ENCODE results near the gene SPG7.
"Not testable (repeated sequence)": the region's sequence is repeated elsewhere in the genome, so short reads cannot be mapped to it uniquely, and the experiment has no call there.

The SPG7 gene

GRCh38 chr16:89507834-89508590, at the start of gene SPG7:
SPG7 (plus strand) TSS chr16:89508403; CDS start chr16:89508418, 15 bp downstream.
- Mint-ChIP-seq H3K27ac (ENCODE audit: low read depth) (peak within 1 kb of the TSS; percentile 64), H3K4me3 (peak within 1 kb of the TSS; percentile 72), H3K9me3 (no peaks in the 10 kb centered on the region), H3K4me1 (peaks cover 22% of the 10 kb centered on the region), H3K36me3 (ENCODE audit: insufficient read depth) (peaks cover 20% of the 10 kb centered on the region), H3K27me3 (no peaks in the 10 kb centered on the region)
- peak; percentile 62 for ATAC-seq (replicated peaks; ENCODE audit: extremely low read depth, poor library complexity, severe bottlenecking)
- DNase-seq (ENCODE audit: low spot score in 2 of 2): peak; percentile 89 to 91

GRCh38 chr16:89458551-89458950, 49.7 kb upstream of the SPG7 start:
- Mint-ChIP-seq H3K4me3 (no peak overlapping the region), H3K9me3 (no peaks in the 10 kb centered on the region), H3K27ac (ENCODE audit: low read depth) (peak overlapping the region; percentile 32), H3K36me3 (ENCODE audit: insufficient read depth) (peaks cover 11% of the 10 kb centered on the region), H3K27me3 (no peaks in the 10 kb centered on the region), H3K4me1 (peaks cover 56% of the 10 kb centered on the region)
- ATAC-seq (replicated peaks; ENCODE audit: extremely low read depth, poor library complexity, severe bottlenecking): no peak
- no peak for DNase-seq (ENCODE audit: low spot score in 2 of 2)

GRCh38 chr16:89458967-89459366, 49.2 kb upstream of the SPG7 start:
- no peak for DNase-seq (ENCODE audit: low spot score in 2 of 2)
- peaks cover 11% of the 10 kb centered on the region for H3K36me3 Mint-ChIP-seq (ENCODE audit: insufficient read depth)
- H3K4me1 Mint-ChIP-seq: peaks cover 52% of the 10 kb centered on the region
- H3K27me3 Mint-ChIP-seq: no peaks in the 10 kb centered on the region
- H3K9me3 Mint-ChIP-seq: no peaks in the 10 kb centered on the region
- no peak for ATAC-seq (replicated peaks; ENCODE audit: extremely low read depth, poor library complexity, severe bottlenecking)
- H3K27ac Mint-ChIP-seq (ENCODE audit: low read depth): no peak overlapping the region
- H3K4me3 Mint-ChIP-seq: no peak overlapping the region

- H3K27ac Mint-ChIP-seq (ENCODE audit: low read depth): no peak overlapping the region
- DNase-seq (ENCODE audit: low spot score in 2 of 2) (no peak), ATAC-seq (replicated peaks; ENCODE audit: extremely low read depth, poor library complexity, severe bottlenecking) (no peak)
- peaks cover 53% of the 10 kb centered on the region for H3K4me1 Mint-ChIP-seq
- H3K9me3 Mint-ChIP-seq: no peaks in the 10 kb centered on the region
- peaks cover 13% of the 10 kb centered on the region for H3K36me3 Mint-ChIP-seq (ENCODE audit: insufficient read depth)
- H3K4me3 Mint-ChIP-seq: no peak overlapping the region
- H3K27me3 Mint-ChIP-seq: no peaks in the 10 kb centered on the region
Observed at GRCh38 chr16:89460556-89460955, 47.6 kb upstream of the SPG7 start.

- H3K4me1 Mint-ChIP-seq: peaks cover 53% of the 10 kb centered on the region
- not testable (repeated sequence) for DNase-seq (ENCODE audit: low spot score in 2 of 2); H3K27me3 Mint-ChIP-seq; H3K9me3 Mint-ChIP-seq; H3K4me3 Mint-ChIP-seq; ATAC-seq (replicated peaks; ENCODE audit: extremely low read depth, poor library complexity, severe bottlenecking)
- peaks cover 18% of the 10 kb centered on the region for H3K36me3 Mint-ChIP-seq (ENCODE audit: insufficient read depth)
- peak overlapping the region; percentile 19 for H3K27ac Mint-ChIP-seq (ENCODE audit: low read depth)
Observed at GRCh38 chr16:89461890-89462289, 46.3 kb upstream of the SPG7 start.

GRCh38 chr16:89462639-89463038, 45.6 kb upstream of the SPG7 start:
- H3K27ac Mint-ChIP-seq (ENCODE audit: low read depth): peak overlapping the region; percentile 19
- H3K36me3 Mint-ChIP-seq (ENCODE audit: insufficient read depth): peaks cover 21% of the 10 kb centered on the region
- peaks cover 58% of the 10 kb centered on the region for H3K4me1 Mint-ChIP-seq
- H3K9me3 Mint-ChIP-seq; ATAC-seq (replicated peaks; ENCODE audit: extremely low read depth, poor library complexity, severe bottlenecking); DNase-seq (ENCODE audit: low spot score in 2 of 2); H3K4me3 Mint-ChIP-seq; H3K27me3 Mint-ChIP-seq: not testable (repeated sequence)

GRCh38 chr16:89463312-89463711, 44.9 kb upstream of the SPG7 start:
- H3K9me3 Mint-ChIP-seq; DNase-seq (ENCODE audit: low spot score in 2 of 2); H3K4me3 Mint-ChIP-seq; H3K27ac Mint-ChIP-seq (ENCODE audit: low read depth); ATAC-seq (replicated peaks; ENCODE audit: extremely low read depth, poor library complexity, severe bottlenecking); H3K27me3 Mint-ChIP-seq: not testable (repeated sequence)
- Mint-ChIP-seq H3K4me1 (peaks cover 60% of the 10 kb centered on the region), H3K36me3 (ENCODE audit: insufficient read depth) (peaks cover 21% of the 10 kb centered on the region)

GRCh38 chr16:89466920-89467319, 41.3 kb upstream of the SPG7 start:
- DNase-seq (ENCODE audit: low spot score in 2 of 2) (no peak), ATAC-seq (replicated peaks; ENCODE audit: extremely low read depth, poor library complexity, severe bottlenecking) (no peak)
- Mint-ChIP-seq H3K27ac (ENCODE audit: low read depth) (no peak overlapping the region), H3K36me3 (ENCODE audit: insufficient read depth) (peaks cover 17% of the 10 kb centered on the region), H3K9me3 (no peaks in the 10 kb centered on the region), H3K4me1 (peaks cover 47% of the 10 kb centered on the region), H3K4me3 (no peak overlapping the region), H3K27me3 (no peaks in the 10 kb centered on the region)

GRCh38 chr16:89467382-89467781, 40.8 kb upstream of the SPG7 start:
- Mint-ChIP-seq H3K36me3 (ENCODE audit: insufficient read depth) (peaks cover 19% of the 10 kb centered on the region), H3K4me1 (peaks cover 49% of the 10 kb centered on the region), H3K4me3 (peak overlapping the region; percentile 27), H3K27me3 (no peaks in the 10 kb centered on the region), H3K9me3 (no peaks in the 10 kb centered on the region), H3K27ac (ENCODE audit: low read depth) (no peak overlapping the region)
- DNase-seq (ENCODE audit: low spot score in 2 of 2) (no peak), ATAC-seq (replicated peaks; ENCODE audit: extremely low read depth, poor library complexity, severe bottlenecking) (no peak)

GRCh38 chr16:89472711-89473075, 35.5 kb upstream of the SPG7 start:
- DNase-seq (ENCODE audit: low spot score in 2 of 2): no peak
- H3K4me1 Mint-ChIP-seq: peaks cover 71% of the 10 kb centered on the region
- peaks cover 12% of the 10 kb centered on the region for H3K36me3 Mint-ChIP-seq (ENCODE audit: insufficient read depth)
- peak overlapping the region; percentile 74 for H3K4me3 Mint-ChIP-seq
- peak overlapping the region; percentile 81 for H3K27ac Mint-ChIP-seq (ENCODE audit: low read depth)
- no peaks in the 10 kb centered on the region for H3K27me3 Mint-ChIP-seq
- ATAC-seq (replicated peaks; ENCODE audit: extremely low read depth, poor library complexity, severe bottlenecking): peak; percentile 51
- H3K9me3 Mint-ChIP-seq: no peaks in the 10 kb centered on the region

GRCh38 chr16:89473136-89473712, 35.0 kb upstream of the SPG7 start:
- H3K27me3 Mint-ChIP-seq: no peaks in the 10 kb centered on the region
- H3K27ac Mint-ChIP-seq (ENCODE audit: low read depth): peak overlapping the region; percentile 81
- H3K36me3 Mint-ChIP-seq (ENCODE audit: insufficient read depth): peaks cover 11% of the 10 kb centered on the region
- DNase-seq (ENCODE audit: low spot score in 2 of 2) (no peak), ATAC-seq (replicated peaks; ENCODE audit: extremely low read depth, poor library complexity, severe bottlenecking) (no peak)
- no peaks in the 10 kb centered on the region for H3K9me3 Mint-ChIP-seq
- H3K4me3 Mint-ChIP-seq: peak overlapping the region; percentile 74
- H3K4me1 Mint-ChIP-seq: peaks cover 74% of the 10 kb centered on the region

- Mint-ChIP-seq H3K4me3 (peak overlapping the region; percentile 74), H3K27ac (ENCODE audit: low read depth) (peak overlapping the region; percentile 73), H3K4me1 (peaks cover 81% of the 10 kb centered on the region), H3K27me3 (no peaks in the 10 kb centered on the region), H3K36me3 (ENCODE audit: insufficient read depth) (peaks cover 15% of the 10 kb centered on the region), H3K9me3 (no peaks in the 10 kb centered on the region)
- no peak for DNase-seq (ENCODE audit: low spot score in 2 of 2)
- peak; percentile 11 for ATAC-seq (replicated peaks; ENCODE audit: extremely low read depth, poor library complexity, severe bottlenecking)
Observed at GRCh38 chr16:89473791-89474414, 34.3 kb upstream of the SPG7 start.

GRCh38 chr16:89475144-89475543, 33.1 kb upstream of the SPG7 start:
- Mint-ChIP-seq H3K4me3 (peak overlapping the region; percentile 74), H3K27me3 (no peaks in the 10 kb centered on the region)
- DNase-seq (ENCODE audit: low spot score in 2 of 2): no peak

More at GRCh38 chr16:89475144-89475543, 33.1 kb upstream of the SPG7 start:
- no peak for ATAC-seq (replicated peaks; ENCODE audit: extremely low read depth, poor library complexity, severe bottlenecking)
- peaks cover 83% of the 10 kb centered on the region for H3K4me1 Mint-ChIP-seq
- H3K9me3 Mint-ChIP-seq: no peaks in the 10 kb centered on the region
- H3K27ac Mint-ChIP-seq (ENCODE audit: low read depth): no peak overlapping the region
- peaks cover 16% of the 10 kb centered on the region for H3K36me3 Mint-ChIP-seq (ENCODE audit: insufficient read depth)
